ENCODE results near the gene PRSS37.
"Not testable (repeated sequence)": the region's sequence is repeated elsewhere in the genome, so short reads cannot be mapped to it uniquely, and the experiment has no call there.

PRSS37 gene, protein sequence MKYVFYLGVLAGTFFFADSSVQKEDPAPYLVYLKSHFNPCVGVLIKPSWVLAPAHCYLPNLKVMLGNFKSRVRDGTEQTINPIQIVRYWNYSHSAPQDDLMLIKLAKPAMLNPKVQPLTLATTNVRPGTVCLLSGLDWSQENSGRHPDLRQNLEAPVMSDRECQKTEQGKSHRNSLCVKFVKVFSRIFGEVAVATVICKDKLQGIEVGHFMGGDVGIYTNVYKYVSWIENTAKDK

DNA sequence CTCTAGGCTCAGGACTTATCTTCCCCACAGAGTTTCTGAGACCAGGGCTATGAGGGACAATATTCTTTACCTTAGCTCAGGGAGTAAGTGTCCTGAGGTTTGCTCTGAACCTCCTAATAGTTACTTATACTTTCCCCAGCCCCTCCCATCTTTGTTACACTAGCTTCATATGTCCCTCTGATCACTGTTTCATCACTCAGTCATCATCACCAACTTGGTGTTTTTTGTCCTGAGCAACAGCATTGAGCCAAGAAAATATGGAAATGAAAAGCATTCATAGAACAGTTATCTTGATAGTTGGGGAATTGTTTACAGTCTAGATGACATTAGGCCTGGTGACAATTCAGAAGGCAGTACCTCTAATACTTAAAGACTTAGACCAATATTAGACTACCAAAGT lies at the start of gene PRSS37:
Gene PRSS37 (minus strand): TSS at position 101 of the 400 bp plus-strand sequence. CDS start 436 bp downstream, outside the sequence.
- DNase-seq = no peak

DNA sequence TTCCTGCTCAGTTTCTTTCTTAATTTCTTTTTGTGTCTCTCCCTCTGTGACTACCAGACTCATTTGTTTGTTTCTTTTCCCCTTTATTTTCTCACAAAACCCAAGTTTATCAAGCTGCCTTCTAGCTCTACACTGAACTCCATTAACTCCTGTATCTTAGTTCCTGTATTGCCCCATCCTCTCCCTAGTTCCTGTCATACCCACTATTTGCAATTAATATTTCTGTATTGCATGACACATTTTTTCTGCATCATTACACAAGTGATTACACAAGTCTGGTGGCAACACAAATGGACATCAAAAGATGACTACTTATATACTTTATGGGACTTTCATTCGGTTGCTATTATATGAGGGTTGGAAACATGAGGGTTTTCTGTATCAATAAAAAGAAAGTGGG lies 48.0 kb upstream of the PRSS37 start:
- DNase-seq = no peak

DNA sequence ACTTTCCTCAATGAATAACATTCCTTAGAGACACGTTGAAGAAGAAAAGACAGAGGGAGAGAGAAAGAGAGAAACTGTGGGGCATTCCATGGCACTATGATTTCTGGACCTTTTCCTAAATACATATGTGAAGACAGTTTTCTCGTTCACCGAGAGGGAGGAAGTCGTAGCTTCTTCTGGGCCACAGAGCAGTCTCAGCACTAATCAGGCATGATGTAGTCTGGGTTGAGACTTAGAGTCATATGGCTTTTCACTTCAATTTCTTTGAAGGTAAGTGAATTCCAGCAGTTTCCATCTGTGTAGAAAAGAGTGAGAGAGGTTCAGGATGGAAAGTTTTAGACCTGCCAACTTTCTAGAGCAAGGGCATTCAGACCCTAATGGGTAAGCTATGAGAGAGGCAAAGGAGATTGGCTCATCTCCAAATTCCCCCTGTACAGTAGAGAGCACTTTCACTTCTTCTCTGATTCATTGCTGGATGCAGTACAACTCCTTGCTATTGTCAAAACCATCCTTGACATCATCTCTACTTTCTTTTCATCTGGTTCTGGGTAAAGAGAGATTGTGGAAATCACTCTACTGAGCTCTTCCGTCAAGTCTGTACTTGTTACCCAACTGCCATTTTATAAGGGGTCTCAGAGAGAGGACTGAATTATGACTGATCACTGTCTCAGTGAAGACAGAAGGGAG lies 43.4 kb upstream of the PRSS37 start:
- no peak for DNase-seq

DNA sequence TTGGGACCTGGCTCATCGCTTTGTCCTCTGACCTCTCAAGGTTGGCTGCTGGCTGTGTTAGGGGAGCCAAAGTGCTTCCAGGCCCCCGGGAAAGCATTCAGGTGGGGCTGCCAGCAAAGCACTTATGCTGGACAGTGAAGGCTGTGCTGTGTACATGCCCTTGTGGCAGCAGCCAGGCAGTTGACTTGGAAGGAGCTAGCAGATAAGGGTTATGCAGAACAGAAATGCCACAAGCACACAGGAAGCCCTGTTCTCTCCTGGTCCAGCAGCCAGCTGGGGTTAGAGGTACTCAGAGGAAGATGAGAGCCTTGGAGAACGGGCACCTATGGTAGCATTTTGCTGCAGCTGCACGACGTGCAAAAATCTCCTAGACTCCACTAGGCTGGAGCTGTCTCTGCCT lies 39.7 kb upstream of the PRSS37 start:
- DNase-seq = no peak

DNA sequence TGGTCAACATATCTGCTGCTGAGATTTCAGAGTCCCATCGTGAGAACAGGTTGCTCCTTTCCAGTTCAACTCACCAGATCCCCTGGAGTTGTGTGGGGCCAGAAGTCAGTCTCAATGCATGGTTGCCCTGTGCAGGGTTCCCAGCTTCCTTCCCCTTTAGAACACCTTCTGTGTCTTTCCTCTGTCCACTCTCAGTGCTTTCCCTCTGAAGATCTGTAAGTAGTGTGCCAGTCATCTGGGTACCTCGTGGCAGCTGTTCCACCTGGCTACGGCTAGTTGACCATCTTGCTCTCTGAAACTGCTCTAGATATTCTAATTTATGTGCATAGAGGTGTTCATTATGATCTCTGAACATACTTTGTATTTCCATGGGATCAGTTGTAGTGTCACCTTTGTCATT lies 36.1 kb upstream of the PRSS37 start:
- no peak for DNase-seq

DNA sequence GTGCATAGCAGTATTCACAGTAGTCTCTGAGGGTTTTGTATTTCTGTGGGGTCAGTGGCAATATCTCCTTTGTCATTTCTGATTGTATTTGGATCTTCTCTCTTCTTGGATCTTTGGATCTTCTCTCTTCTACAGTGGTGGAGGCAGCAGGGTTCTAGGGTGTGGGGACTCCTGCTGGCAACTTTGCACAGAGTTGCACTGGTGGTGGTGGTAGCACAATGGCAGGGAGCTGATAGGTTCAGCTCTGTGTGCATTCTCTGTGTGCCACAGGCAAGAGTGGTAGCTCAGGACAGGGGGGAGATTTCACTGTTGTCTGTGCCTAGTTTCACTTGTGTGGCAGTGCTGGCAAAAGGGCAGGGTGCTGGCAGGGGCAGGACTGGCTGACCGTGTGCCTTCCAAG lies 35.1 kb upstream of the PRSS37 start:
- no peak for DNase-seq

DNA sequence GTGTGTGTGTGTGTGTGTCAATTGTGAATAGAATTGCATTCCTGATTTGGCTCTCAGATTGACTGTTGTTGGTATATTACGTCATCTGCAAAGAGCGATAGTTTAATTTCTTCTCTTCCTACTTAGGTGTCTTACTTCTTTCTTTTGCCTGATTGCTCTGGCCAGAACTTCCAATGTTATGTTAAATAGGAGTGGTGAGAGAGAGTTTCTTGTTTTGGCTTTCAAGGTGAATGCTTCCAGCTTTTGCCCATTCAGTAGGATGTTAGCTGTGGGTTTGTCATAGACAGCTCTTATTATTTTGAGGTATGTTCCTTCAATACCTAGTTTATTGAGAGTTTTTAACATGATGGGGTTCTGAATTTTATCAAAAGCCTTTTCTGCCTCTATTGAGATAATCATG lies 34.2 kb upstream of the PRSS37 start:
- no peak for DNase-seq

DNA sequence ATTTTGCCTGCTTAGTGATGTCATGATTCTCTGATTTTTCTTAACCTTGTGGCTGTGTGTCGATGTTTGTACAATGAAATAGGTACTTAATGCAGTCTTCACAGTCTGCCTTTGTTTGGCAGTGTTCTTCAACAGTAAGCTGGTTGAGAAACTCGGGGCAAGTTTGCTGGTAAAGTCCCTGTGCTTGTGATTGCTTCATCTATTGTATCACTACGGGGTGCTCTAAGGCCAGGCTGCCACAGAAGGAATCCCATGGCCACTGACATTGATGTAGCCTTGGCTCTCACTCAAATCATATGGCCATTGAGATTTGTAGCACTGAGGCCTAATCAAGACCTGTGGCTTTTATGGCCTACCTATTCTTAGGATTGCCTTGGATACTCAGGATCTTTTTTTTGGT lies 33.5 kb upstream of the PRSS37 start:
- DNase-seq = no peak

DNA sequence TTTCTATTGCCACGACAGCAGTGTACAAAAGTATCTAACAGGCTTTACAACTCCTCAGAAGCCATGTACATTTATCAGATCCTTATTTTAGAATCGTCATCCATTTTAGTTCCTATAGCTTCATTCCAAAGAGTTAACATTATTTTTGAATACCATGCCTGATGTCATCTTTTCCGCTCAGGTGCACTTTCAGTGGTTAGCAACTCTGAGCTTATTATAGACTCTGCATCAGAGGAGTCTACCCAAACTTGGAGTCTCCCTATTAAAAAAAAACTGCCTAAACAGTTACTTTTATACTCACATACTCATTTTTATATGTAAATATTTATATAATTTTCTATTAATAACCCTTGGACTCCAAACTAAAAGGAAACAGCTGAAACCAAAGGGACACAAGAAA lies 31.6 kb upstream of the PRSS37 start:
- no peak for DNase-seq

DNA sequence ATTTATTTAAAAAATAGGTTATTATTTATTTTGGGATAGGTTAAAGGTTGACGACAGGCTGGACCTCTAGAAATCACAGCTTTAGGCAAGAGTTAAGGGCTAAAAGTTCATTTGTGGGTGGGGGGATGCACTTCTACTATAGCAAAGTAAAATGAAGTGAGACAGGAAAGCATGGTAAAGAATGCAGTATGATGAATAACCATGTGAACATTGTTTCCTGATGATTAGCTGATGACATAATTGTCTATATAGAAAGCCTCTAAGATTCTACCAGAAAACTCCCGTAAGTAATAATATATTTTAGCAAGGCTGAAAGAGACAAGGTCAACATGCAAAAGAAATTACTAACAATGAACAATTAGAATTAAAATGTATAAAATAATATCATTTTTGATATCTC lies 25.7 kb upstream of the PRSS37 start:
- DNase-seq = no peak

DNA sequence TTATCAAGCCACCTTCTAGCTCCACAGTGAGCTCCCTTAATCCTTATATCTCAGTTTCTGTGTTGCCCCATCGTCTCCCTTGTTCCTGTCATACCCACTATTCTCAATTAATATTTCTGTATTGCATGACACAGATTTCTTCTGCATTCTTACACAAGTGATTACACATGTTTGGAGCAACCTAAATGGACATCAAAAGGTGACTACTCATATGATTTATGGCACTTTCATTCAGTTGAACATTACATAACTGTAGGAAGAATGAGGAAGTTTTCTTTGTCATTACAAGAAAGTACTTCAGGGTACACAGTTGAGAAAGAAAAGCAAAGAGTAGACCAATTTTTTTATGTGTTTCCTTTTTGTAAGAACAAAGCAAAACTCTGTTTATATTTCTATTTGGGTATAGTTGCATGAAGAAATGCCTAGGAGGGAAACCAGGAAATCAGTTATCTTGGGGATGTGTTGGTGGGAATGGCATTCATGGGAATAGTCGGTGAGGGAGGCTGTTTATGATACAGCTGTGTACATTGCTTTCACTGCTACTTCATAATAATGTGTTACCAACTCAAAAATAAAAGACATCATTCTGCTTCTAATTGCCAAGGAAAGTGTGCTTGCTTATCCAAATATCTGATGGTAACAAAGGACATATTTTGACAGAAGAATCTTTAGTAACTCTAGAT lies 23.6 kb upstream of the PRSS37 start:
- DNase-seq = no peak

DNA sequence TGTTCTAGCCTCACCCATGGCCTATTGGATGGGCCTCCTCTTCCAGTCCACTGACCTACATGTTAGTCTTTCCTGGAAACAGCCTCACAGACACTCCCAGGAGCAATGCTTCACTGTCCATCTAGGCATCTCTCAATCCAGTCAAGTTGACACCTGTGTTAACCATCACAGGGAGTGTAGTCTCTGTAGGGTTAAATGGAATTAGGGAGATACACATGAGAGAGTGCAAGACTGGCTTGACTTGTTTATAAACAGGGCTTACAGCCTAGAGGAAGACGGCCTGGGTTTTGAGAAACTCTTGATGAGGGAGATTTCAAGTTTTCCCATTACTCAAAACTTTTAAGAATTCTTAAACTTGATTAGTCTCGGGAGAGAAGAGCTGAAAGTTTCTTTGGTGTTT lies 18.9 kb upstream of the PRSS37 start:
- no peak for DNase-seq

DNA sequence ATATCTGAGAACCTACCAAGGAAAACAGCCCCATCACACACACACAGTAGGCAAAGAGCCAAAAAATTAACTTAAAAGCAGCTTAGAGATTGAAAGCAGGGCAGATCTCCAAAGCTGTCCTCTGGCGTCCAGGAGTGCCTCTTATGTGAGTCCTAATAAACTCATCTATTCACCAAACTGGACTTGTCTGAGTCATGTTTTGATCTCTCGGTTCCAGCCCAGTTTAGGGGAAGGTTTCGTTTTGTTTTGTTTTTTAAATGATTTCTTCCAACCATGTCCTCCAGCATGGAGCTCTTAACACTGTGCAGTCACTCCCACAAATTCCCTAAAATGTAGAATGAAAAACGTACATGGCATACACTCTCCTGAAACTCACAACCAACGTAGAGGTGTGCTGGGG lies 6.7 kb upstream of the PRSS37 start:
- no peak for DNase-seq

DNA sequence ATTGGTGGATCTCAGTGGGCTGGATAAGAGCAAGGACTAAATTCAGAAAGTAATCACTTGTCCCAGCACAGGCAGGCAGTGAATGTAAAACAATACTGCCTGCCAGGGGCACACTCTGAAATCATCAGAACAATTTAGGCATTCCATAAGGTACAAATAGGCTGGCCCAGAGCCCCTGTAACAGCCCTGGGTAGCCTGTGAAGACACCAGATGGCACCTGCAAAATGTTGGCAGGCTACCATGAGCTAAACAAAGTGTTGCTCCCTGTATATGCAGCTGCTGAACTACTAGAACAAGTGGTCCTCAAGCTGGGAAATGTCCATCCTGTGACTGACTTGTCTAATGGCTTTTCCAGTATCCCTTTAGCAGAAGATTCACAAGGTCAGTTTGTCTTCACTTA lies 3.0 kb upstream of the PRSS37 start:
- DNase-seq = no peak

DNA sequence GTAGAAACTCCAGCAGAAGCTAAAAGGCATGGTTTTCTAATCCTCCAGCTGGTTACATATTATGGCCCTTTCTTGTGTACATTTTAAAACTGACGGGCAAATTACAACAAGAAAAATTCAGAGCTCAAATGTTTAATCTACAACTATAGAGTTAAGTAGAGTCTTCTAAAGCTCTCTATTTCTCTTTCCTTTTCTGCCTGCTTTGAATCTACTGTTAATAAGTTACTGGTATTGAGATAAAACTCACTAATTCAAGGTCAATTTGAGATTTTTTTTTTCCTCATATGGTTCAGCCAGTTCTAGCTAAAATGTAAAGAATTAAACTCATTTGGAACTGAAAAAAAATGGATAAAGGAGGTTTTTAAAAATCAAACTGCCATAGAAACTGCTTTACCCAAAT lies 1.6 kb upstream of the PRSS37 start:
- no peak for DNase-seq

DNA sequence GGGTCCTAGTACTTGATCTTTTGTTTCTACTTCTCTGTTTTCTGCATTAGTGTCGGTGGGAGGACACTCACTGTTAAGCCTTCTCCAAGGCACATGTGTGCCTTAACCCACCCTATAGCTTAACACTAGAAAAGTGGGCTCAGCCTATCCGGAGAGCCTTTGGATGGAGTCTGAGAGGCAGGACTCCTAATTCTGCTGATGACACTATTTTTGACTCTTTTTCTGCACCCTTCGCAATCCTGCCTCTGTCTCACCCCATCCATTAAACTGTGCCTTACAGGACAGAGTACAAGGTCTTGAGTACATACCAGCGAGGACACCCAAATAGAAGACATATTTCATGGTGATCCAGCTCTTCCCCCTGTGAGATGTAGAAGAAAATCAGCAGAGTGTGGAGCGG lies 577 bp downstream of the PRSS37 start:
- no peak for DNase-seq

DNA sequence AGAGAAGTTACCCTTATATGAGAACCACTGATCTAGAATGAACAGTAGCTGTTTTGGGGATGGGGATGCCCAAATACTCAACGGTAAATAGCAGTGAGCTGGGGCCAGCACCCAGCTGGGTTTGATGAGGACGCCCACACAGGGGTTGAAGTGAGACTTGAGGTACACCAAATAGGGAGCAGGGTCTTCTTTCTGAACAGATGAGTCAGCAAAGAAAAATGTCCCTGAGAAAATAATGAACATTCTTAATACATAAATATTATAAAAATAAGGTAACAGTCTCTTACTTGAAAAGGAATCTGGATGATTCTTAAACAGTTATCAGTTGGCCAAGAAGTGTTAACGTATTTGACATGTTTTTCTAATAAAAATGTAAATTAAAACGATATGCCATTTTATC lies 2.0 kb downstream of the PRSS37 start:
- DNase-seq = no peak

DNA sequence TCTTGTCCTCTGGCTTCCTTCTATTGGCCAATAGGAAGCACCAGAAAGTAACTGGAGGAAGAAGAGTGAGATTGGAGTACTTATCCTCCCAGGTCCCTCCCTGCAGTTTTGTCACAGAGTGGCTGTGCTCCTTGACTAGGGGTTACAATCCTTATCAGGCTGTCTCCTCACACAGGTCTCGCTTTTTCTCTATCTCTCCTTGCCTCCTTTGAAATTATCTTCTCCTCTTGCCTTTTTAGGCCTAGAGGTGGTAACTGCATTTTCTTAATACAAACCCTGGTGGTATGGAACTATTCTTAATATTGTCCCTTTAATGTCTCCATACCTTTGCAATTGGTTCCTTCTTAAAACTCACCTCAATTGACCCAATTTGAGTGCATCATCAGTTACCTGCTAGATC lies 2.7 kb downstream of the PRSS37 start:
- DNase-seq = no peak

DNA sequence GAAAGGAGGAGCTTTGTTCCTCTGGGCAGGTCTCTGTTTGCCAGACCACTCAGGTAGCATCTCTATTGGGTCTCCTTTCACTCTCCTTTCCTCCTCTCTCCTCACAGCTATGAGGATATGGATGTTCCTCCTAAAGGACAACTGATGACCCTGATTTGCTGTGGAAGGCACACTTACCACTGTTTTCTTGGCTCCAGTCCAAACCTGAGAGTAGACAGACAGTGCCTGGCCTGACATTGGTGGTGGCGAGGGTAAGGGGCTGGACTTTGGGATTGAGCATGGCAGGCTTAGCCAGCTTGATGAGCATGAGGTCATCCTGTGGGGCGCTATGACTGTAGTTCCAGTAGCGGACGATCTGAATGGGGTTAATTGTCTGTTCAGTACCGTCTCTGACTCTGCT lies 3.6 kb downstream of the PRSS37 start:
- DNase-seq = peak in 1 of 3 experiments; percentile 18

DNA sequence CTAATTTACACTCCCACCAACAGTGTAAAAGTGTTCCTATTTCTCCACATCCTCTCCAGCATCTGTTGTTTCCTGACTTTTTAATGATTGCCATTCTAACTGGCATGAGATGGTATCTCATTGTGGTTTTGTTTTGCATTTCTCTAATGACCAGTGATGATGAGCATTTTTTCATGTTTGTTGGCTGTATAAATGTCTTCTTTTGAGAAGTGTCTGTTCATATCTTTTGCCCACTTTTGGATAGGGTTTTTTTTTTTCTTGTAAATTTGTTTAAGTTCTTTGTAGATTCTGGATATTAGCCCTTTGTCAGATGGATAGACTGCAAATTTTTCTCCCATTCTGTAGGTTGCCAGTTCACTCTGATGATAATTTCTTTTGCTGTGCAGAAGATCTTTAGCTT lies 18.9 kb downstream of the PRSS37 start:
- not testable (repeated sequence) for DNase-seq

DNA sequence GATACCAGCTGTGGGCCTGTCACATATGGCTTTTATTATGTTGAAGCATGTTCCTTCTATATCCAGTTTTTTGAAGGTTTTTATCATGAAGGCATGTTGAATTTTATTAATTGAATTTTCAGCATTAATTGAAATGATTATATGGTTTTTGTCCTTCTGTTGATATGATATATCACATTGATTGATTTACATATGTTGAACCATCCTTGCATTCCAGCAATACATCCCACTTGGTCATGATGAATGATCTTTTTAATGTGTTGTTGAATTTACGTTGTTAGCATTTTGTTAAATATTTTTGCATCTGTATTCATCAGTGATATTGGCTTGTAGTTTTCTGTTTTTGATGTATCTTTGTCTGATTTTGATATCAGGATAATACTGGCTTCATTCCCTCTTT lies 21.2 kb downstream of the PRSS37 start:
- peak in 1 of 3 experiments; percentile 22 for DNase-seq

DNA sequence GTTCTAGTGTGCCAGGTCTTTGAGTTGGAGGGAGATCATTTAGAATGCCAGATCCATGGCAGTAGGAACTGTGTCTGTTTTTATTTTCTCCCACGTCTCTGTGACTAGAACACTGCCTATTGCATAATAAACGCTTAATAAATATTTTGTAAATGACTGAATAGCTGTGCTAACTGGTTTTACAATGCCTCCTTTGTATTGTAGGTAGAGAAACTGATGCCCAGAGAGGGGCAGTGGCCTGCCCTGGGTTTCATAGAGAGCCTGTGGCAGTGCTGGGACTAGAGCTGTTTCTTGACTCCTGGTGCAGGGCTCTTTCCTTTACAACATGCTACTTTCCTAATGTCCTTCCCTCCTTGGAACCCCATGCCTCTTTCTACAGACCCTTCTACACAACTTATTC lies 48.8 kb downstream of the PRSS37 start:
- no peak for DNase-seq

DNA sequence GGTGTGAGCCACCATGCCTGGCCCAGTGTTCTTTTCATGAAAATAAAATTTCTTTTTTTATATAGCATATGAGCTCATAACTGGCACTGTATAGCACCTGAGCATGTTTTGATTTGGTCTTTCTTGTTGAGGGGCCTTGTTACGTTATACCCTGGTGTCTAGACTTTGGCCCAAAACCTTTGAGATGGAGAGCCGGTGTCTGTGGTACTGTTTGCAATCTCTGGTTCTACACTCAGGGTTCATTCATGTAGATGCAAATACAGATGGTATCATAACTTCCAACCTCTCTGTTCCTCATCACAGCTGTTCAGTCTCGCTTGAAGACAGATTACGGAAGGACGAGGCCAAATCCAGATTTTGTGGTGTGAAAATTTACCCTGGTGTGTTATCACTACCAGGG lies 51.4 kb downstream of the PRSS37 start, which contains the start of gene TAS2R5:
Gene TAS2R5 (plus strand): TSS at position 301 of the 400 bp plus-strand sequence. CDS start 145 bp downstream, outside the sequence.
- DNase-seq = no peak

DNA sequence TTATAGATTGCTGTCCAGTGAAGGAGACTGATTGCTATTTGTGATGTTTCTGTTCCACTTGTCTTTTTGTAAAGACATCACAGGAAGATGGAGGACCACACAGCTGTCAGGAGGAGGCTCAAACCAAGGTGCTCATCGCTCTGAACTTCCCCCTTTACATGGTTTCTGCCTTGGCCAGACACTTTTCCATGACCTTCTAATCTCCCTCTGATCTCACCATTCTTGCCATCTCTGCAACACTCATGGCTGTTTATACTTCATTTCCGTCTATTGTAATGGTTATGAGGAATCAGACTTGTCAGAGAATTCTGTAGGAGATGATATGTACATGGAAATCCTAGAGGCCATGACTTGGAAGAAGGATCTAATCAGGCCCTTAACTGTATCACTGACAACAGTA lies 53.0 kb downstream of the PRSS37 start:
- DNase-seq = no peak
